ENCODE measurements around the gene POLR2M.

POLR2M gene

DNA sequence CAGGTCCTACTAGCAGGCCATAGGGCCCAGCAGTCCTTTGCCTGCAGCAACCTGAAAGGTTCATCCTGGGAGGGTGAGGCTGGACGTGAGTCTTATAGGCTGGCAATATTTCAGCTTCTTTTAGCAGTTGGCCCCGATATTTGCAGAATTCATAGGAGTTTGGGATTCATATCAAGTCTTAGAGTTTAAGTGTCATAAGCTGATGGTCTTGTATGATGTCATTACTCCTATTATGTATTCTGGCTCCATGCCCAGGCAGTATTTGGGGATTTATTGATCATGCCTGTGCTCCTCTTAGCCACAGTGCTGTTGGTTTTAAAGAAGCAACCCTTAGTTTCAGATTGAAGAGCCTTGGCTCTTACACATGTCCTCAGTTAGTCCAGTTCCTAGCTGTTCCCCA, 41.3 kb upstream of the POLR2M start:
- H3K36me3 Mint-ChIP-seq (ENCODE audit: low read depth) = no peaks in the 10 kb centered on the region
- no peak overlapping the region for H3K27ac Mint-ChIP-seq
- TF ChIP-seq CTCF (IDR thresholded peaks at IDR 0.05) = no peak
- H3K27me3 Mint-ChIP-seq (ENCODE audit: low read depth, poor library complexity) = peaks cover 17% of the 10 kb centered on the region
- no peaks in the 10 kb centered on the region for H3K9me3 Mint-ChIP-seq
- no peak overlapping the region for H3K4me3 Mint-ChIP-seq
- DNase-seq = no peak
- peaks cover 10% of the 10 kb centered on the region for H3K4me1 Mint-ChIP-seq

- H3K4me3 Mint-ChIP-seq = no peak overlapping the region
Observed at GRCh38 chr15:57665939-57666338, 40.6 kb upstream of the POLR2M start.

GRCh38 chr15:57667171-57667849, 39.2 kb upstream of the POLR2M start:
- Mint-ChIP-seq H3K27me3 (ENCODE audit: low read depth, poor library complexity) (peaks cover 8% of the 10 kb centered on the region), H3K4me3 (no peak overlapping the region), H3K9me3 (peaks cover 4% of the 10 kb centered on the region), H3K4me1 (peaks cover 10% of the 10 kb centered on the region), H3K27ac (no peak overlapping the region), H3K36me3 (ENCODE audit: low read depth) (no peaks in the 10 kb centered on the region)
- no peak for TF ChIP-seq CTCF (IDR thresholded peaks at IDR 0.05)
- DNase-seq = no peak

More at GRCh38 chr15:57665939-57666338, 40.6 kb upstream of the POLR2M start:
- Mint-ChIP-seq H3K9me3 (no peaks in the 10 kb centered on the region), H3K27me3 (ENCODE audit: low read depth, poor library complexity) (peaks cover 16% of the 10 kb centered on the region), H3K36me3 (ENCODE audit: low read depth) (no peaks in the 10 kb centered on the region), H3K27ac (no peak overlapping the region), H3K4me1 (peaks cover 10% of the 10 kb centered on the region)
- DNase-seq = no peak
- TF ChIP-seq CTCF (IDR thresholded peaks at IDR 0.05) = no peak

DNA sequence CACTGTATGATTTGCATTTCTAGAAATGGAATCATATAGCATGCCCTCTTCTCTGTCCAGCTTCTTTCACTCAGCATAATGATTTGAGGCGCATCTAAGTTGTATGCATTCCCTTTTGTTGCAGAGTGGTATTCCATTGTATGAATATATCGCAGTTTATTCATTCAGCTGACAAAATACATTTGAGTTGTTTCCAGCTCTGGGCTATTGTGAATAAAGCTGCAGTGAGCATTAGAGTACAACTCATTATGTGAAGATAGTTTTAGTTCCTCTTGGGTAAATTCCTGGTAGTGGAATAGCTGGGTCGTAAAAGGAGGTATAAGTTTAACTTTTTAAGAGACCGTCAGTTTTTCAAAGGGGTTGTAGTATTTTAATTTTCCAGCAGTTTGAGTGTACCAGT, 38.5 kb upstream of the POLR2M start:
- Mint-ChIP-seq H3K4me3 (no peak overlapping the region), H3K9me3 (peaks cover 6% of the 10 kb centered on the region), H3K27ac (no peak overlapping the region), H3K27me3 (ENCODE audit: low read depth, poor library complexity) (peaks cover 10% of the 10 kb centered on the region), H3K4me1 (peaks cover 10% of the 10 kb centered on the region), H3K36me3 (ENCODE audit: low read depth) (no peaks in the 10 kb centered on the region)
- no peak for TF ChIP-seq CTCF (IDR thresholded peaks at IDR 0.05)
- no peak for DNase-seq

- no peak overlapping the region for H3K4me3 Mint-ChIP-seq
- peaks cover 6% of the 10 kb centered on the region for H3K9me3 Mint-ChIP-seq
- peaks cover 10% of the 10 kb centered on the region for H3K4me1 Mint-ChIP-seq
- H3K27me3 Mint-ChIP-seq (ENCODE audit: low read depth, poor library complexity) = peaks cover 5% of the 10 kb centered on the region
- no peak overlapping the region for H3K27ac Mint-ChIP-seq
- H3K36me3 Mint-ChIP-seq (ENCODE audit: low read depth) = no peaks in the 10 kb centered on the region
- no peak for TF ChIP-seq CTCF (IDR thresholded peaks at IDR 0.05)
- DNase-seq = no peak
Observed at GRCh38 chr15:57671636-57672035, 34.9 kb upstream of the POLR2M start.
